ACC112 (cell line): ENCODE measurements around the gene MRPL57.
"Not testable (repeated sequence)": the region's sequence is repeated elsewhere in the genome, so short reads cannot be mapped to it uniquely, and the experiment has no call there.

ENCODE experiments used
- H2AFZ ChIP-seq: fragments of 200-600 bp; sonication (generic); one replicate; pipeline ENCODE4 v1.6.0; 2017; ENCODE audit warnings: antibody characterized with exemption, low read length; ENCODE audit not compliant: unreplicated experiment
- H3K27ac ChIP-seq: fragments of 200-600 bp; sonication (generic); 2 replicates; pipeline ENCODE4 v1.5.1; 2014; ENCODE audit warnings: low read depth, mild to moderate bottlenecking, antibody characterized with exemption, low read length, moderate library complexity
- H3K27me3 ChIP-seq: fragments of 200-600 bp; sonication (generic); 2 replicates; pipeline ENCODE4 v1.6.1; 2014; ENCODE audit warnings: mild to moderate bottlenecking, antibody characterized with exemption, low read length, moderate library complexity, mixed read lengths; ENCODE audit not compliant: insufficient read depth
- H3K36me3 ChIP-seq: fragments of 200-600 bp; sonication (generic); 2 replicates; pipeline ENCODE4 v1.6.1; 2016; ENCODE audit warnings: mild to moderate bottlenecking, antibody characterized with exemption, low read length, moderate library complexity, mixed read lengths; ENCODE audit not compliant: insufficient read depth
- H3K4me1 ChIP-seq: fragments of 200-600 bp; sonication (generic); one replicate; pipeline ENCODE4 v1.6.1; 2016; ENCODE audit warnings: low read length, mixed read lengths; ENCODE audit not compliant: insufficient read depth, unreplicated experiment, control insufficient read depth
- H3K4me3 ChIP-seq: fragments of 200-600 bp; sonication (generic); 2 replicates; pipeline ENCODE4 v1.5.1; 2014; ENCODE audit warnings: mild to moderate bottlenecking, low read depth, low read length
- H3K79me2 ChIP-seq: fragments of 200-600 bp; sonication (generic); one replicate; pipeline ENCODE4 v1.6.0; 2016; ENCODE audit warnings: low read length; ENCODE audit not compliant: control insufficient read depth, unreplicated experiment, insufficient read depth

Gene MRPL57

GRCh38 chr13:21218351-21219035 lies 42.0 kb downstream of the MRPL57 start:
- Histone ChIP-seq H3K27ac (no peak overlapping the region), H3K27me3 (peaks cover 25% of the 10 kb centered on the region), H3K79me2 (no peaks in the 10 kb centered on the region), H3K4me3 (no peak overlapping the region), H3K36me3 (no peaks in the 10 kb centered on the region), H2AFZ (no peak overlapping the region), H3K4me1 (no peaks in the 10 kb centered on the region)

- Histone ChIP-seq H3K36me3 (no peaks in the 10 kb centered on the region), H2AFZ (no peak overlapping the region), H3K27me3 (peaks cover 25% of the 10 kb centered on the region), H3K79me2 (no peaks in the 10 kb centered on the region), H3K4me3 (no peak overlapping the region), H3K4me1 (no peaks in the 10 kb centered on the region), H3K27ac (no peak overlapping the region)
These were observed 42.6 kb downstream of the MRPL57 start for GRCh38 chr13:21219036-21219381.

GRCh38 chr13:21219716-21220115 lies 43.3 kb downstream of the MRPL57 start:
- H3K36me3 ChIP-seq, H3K4me1 ChIP-seq, H3K79me2 ChIP-seq, H2AFZ ChIP-seq, H3K27ac ChIP-seq, H3K4me3 ChIP-seq: not testable (repeated sequence)
- H3K27me3 ChIP-seq, result peaks cover 28% of the 10 kb centered on the region

GRCh38 chr13:21221268-21221667 lies 44.8 kb downstream of the MRPL57 start:
- Histone ChIP-seq H3K4me1 (no peaks in the 10 kb centered on the region), H3K27me3 (peaks cover 36% of the 10 kb centered on the region), H3K4me3 (no peak overlapping the region), H3K27ac (no peak overlapping the region), H3K79me2 (no peaks in the 10 kb centered on the region), H3K36me3 (no peaks in the 10 kb centered on the region), H2AFZ (no peak overlapping the region)

- H3K4me1 ChIP-seq, result no peaks in the 10 kb centered on the region
- H3K27me3 ChIP-seq, result peaks cover 32% of the 10 kb centered on the region
- H3K4me3 ChIP-seq, result no peak overlapping the region
- H3K79me2 ChIP-seq, result no peaks in the 10 kb centered on the region
- H3K36me3 ChIP-seq, result no peaks in the 10 kb centered on the region
- H3K27ac ChIP-seq, result no peak overlapping the region
- no peak overlapping the region for H2AFZ ChIP-seq
These were observed 48.6 kb downstream of the MRPL57 start for GRCh38 chr13:21225082-21225481.

GRCh38 chr13:21225841-21226581 lies 49.6 kb downstream of the MRPL57 start:
- no peak overlapping the region for H3K4me3 ChIP-seq
- H3K79me2 ChIP-seq, result no peaks in the 10 kb centered on the region

GRCh38 chr13:21227917-21228316 lies 51.5 kb downstream of the MRPL57 start:
- no peak overlapping the region for H3K27ac ChIP-seq
- H3K4me3 ChIP-seq, result no peak overlapping the region
- H3K27me3 ChIP-seq, result peaks cover 24% of the 10 kb centered on the region
- peaks cover 4% of the 10 kb centered on the region for H3K4me1 ChIP-seq
- H2AFZ ChIP-seq, result no peak overlapping the region
- H3K79me2 ChIP-seq, result no peaks in the 10 kb centered on the region
- H3K36me3 ChIP-seq, result no peaks in the 10 kb centered on the region

More at GRCh38 chr13:21225841-21226581, 49.6 kb downstream of the MRPL57 start:
- no peak overlapping the region for H3K27ac ChIP-seq
- H3K36me3 ChIP-seq, result no peaks in the 10 kb centered on the region
- H2AFZ ChIP-seq, result no peak overlapping the region
- H3K4me1 ChIP-seq, result no peaks in the 10 kb centered on the region
- peaks cover 32% of the 10 kb centered on the region for H3K27me3 ChIP-seq
